Measurements from ENCODE around the gene PARD3.

Gene PARD3

DNA sequence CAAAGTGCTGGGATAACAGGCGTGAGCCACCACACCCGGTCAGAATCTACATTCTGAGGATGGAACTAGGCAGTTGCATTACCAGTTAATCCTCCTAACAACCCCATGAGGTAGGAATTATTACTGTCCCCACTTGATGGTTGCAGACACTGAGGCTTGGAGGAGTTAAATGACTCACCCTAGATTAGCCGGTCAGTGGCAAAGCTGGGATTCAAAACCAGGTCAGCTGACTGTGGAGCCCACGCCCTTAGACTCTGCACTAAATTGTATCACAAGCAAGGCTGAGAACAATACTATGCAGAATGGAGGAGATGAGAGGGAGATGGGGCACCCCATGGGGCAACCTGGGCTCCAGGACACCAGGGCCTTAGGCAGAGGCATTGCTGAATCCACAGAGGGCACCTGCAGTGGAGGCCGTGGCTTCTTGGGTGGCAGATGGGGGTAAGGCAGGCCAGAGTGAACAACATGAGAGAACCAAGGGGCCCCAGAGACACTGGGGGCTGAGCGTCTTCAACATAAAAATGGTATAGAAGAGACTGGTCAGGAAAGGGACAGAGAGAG is 723.4 kb downstream of the PARD3 start:
- ChIA-PET POLR2A (ENCODE audit: low non-redundant PET) (no interaction called here), CTCF (interaction anchor here (0.5 to 0.7 kb wide), 2 partner anchors 24 to 151 kb away, joined by 3 to 4 read pairs; no protein-coding TSS in a partner anchor)
- DNase-seq (ENCODE audit: low spot score): no peak
- no peak overlapping the region for H3K27ac ChIP-seq
- TF ChIP-seq, protein P1, sequence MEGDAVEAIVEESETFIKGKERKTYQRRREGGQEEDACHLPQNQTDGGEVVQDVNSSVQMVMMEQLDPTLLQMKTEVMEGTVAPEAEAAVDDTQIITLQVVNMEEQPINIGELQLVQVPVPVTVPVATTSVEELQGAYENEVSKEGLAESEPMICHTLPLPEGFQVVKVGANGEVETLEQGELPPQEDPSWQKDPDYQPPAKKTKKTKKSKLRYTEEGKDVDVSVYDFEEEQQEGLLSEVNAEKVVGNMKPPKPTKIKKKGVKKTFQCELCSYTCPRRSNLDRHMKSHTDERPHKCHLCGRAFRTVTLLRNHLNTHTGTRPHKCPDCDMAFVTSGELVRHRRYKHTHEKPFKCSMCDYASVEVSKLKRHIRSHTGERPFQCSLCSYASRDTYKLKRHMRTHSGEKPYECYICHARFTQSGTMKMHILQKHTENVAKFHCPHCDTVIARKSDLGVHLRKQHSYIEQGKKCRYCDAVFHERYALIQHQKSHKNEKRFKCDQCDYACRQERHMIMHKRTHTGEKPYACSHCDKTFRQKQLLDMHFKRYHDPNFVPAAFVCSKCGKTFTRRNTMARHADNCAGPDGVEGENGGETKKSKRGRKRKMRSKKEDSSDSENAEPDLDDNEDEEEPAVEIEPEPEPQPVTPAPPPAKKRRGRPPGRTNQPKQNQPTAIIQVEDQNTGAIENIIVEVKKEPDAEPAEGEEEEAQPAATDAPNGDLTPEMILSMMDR (conservative IDR thresholded peaks at IDR 0.05; ENCODE audit: low read depth): no peak

DNA sequence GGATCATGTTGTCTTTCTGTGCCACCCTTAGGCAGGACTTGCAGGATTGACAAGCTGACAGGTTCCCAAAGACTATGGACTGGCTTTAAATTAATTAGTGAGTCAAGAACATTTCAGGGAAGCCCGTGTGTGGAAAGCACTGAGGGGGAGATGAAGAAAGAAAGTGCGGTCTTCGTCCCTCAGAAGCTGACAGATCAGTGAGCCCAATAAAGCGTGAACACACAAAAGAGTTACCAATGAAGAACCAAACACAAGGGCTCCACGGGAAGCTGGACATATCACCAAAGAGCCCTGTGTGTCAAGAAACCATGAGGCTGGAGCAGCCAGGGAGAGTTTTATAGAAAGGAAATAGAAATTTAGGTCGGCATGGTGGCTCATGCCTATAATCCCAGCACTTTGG is 725.8 kb downstream of the PARD3 start:
- no peak for DNase-seq (ENCODE audit: low spot score)
- POLR2A ChIA-PET (ENCODE audit: low non-redundant PET): no interaction called here
- TF ChIP-seq, protein P1 (conservative IDR thresholded peaks at IDR 0.05; ENCODE audit: low read depth): no peak
- CTCF ChIA-PET: no interaction called here
- H3K27ac ChIP-seq: no peak overlapping the region

DNA sequence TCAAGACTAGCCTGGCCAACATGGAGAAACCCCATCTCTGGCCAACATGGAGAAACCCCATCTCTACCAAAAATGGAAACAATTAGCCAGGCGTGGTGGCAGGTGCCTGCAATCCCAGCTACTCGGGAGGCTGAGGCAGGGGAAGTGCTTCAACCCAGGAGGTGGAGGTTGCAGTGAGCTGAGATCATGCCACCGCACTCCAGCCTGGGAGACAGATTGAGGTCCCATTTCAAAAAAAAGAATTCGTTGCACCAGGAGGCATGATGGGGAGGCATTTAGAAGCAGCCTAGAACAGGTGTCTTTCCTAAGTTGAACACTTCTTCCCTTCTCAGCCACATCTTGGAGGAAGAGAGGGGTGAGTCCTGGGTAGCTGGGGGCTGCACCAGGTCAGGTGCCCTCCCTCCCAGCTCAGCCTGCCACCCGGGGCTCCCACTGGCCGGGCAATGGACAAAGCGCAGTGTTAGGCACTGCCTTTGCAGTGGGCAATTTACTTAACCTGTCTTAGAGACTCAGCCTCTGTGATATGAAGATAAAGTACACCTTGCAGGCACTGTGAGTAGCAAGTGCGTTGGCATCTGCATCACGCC is 726.8 kb downstream of the PARD3 start:
- ChIA-PET POLR2A (ENCODE audit: low non-redundant PET) (no interaction called here), CTCF (no interaction called here)
- H3K27ac ChIP-seq: no peak overlapping the region
- TF ChIP-seq, protein P1 (conservative IDR thresholded peaks at IDR 0.05; ENCODE audit: low read depth): no peak
- DNase-seq (ENCODE audit: low spot score): no peak

DNA sequence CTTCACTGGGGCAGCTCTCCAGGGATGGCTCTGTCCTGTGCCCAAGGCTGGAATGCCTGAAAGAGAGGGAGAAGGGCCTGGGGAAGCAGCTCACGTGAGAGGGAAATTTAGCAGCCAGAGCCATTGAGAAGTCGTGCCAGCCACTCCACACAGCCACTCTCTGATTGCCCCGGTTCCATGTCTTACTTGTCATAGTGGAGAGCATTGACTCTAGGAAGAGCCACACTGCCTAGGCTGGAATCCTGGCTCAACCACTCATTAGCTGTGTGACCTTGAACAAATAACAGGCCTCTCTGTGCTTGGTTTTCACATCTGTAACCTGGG is 728.0 kb downstream of the PARD3 start:
- no peak overlapping the region for H3K27ac ChIP-seq
- TF ChIP-seq, protein P1 (conservative IDR thresholded peaks at IDR 0.05; ENCODE audit: low read depth): no peak
- DNase-seq (ENCODE audit: low spot score): no peak
- CTCF ChIA-PET: no interaction called here
- POLR2A ChIA-PET (ENCODE audit: low non-redundant PET): no interaction called here

DNA sequence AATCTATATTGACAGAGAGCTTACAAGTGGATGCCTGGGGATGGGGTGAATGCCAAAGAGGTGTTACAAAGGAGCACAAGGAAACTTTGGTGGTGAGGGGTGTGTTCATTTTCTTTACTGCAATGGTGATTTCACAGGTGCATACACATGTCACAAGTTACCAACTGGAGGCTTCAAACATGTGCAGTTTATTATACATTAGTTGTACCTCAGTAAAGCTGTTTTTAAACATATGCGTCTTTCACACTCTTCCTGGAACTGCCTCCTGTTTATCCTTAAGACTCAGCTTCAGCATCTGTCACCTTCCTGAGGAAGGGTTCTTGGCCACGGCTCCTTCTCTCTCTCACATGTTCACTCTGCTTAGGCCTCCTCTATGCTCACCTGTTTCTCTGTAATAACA is 731.5 kb downstream of the PARD3 start:
- ChIA-PET POLR2A (ENCODE audit: low non-redundant PET) (no interaction called here), CTCF (no interaction called here)
- TF ChIP-seq, protein P1 (conservative IDR thresholded peaks at IDR 0.05; ENCODE audit: low read depth): no peak
- H3K27ac ChIP-seq: no peak overlapping the region
- no peak for DNase-seq (ENCODE audit: low spot score)

DNA sequence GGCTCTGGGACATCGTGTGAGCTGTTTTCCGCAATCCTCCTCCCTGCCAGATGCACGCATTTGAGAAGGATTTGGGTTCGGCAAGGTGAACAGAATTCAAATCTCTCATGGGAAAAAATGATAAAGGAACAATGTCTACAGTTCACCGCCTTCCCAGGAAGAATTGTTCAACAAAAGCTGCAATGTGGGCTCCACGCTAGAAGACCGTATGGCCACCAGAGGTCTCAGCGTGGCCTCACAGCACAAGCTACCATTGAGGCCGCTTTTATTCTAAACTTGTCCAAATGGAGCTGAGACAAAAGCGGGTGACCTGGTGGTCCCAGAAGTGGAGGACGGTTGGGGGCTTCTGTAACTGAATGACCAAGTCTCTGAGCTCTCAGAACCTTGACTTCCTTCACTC is 733.1 kb downstream of the PARD3 start:
- TF ChIP-seq, protein P1 (conservative IDR thresholded peaks at IDR 0.05; ENCODE audit: low read depth): no peak
- H3K27ac ChIP-seq: no peak overlapping the region
- DNase-seq (ENCODE audit: low spot score): no peak
- CTCF ChIA-PET: no interaction called here
- POLR2A ChIA-PET (ENCODE audit: low non-redundant PET): no interaction called here

All from RWPE1 (cell line).